Ovary (tissue), 9 donors: ENCODE results near the gene GUCA2A. TPM values are rescaled to one million over a fixed set of nuclear protein-coding genes. Genes with fewer than 3 reads are reported as not detected.

Experiments
- DNase-seq, 5 donors: peaks; one replicate each; pipeline ENCODE4 v3.0.0-alpha.2; 2019 to 2020
- H3K27ac ChIP-seq, 2 donors: fragments of 200-600 bp; one replicate each; pipeline versions ENCODE4 v1.5.1 to v1.8.0; 2019 to 2022
- H3K27me3 ChIP-seq: fragments of 200-600 bp; one replicate; pipeline ENCODE4 v1.8.0; 2022
- H3K36me3 ChIP-seq: fragments of 200-600 bp; sonication (generic); one replicate; pipeline ENCODE4 v1.5.1; 2019
- H3K4me1 ChIP-seq: one replicate; pipeline ENCODE4 v1.8.1; 2013; ENCODE audit warnings: mild to moderate bottlenecking, moderate library complexity; ENCODE audit not compliant: insufficient read depth
- H3K4me3 ChIP-seq: fragments of 200-600 bp; sonication (generic); one replicate; pipeline ENCODE4 v1.5.1; 2017
- H3K9me3 ChIP-seq, 2 donors: fragments of 200-600 bp in 1 of 2; sonication (generic) in 1 of 2; one replicate each; pipeline versions ENCODE4 v1.5.1 to v1.8.1; 2013 to 2019; ENCODE audit warnings: mild to moderate bottlenecking in 1 of 2, moderate library complexity in 1 of 2
- EP300 ChIP-seq: sonication (generic); formaldehyde crosslinking; IDR thresholded peaks from one replicate; pipeline ENCODE4 v1.6.1; 2017; ENCODE audit warnings: antibody characterized with exemption
- POLR2A ChIP-seq: fragments of 450-650 bp; IDR thresholded peaks from one replicate; pipeline ENCODE4 v1.6.1; 2017; ENCODE audit warnings: antibody characterized with exemption, mild to moderate bottlenecking, moderate library complexity
- WGBS, 3 donors: extraction: QIAGEN DNeasy Blood & Tissue Kit in 1 of 3; methylation state at CpG; one replicate each; pipeline versions ENCODE4 v1.1.5 to v1.1.7; 2013 to 2017; 5-methylcytosine and 5-hydroxymethylcytosine counted together
- intact Hi-C, 4 donors: fragments of 100-400 bp; cut with DNase I; formaldehyde crosslinking; loops; one replicate each; pipeline versions ENCODE4 v1.11.0 to v1.15.1; 2022 to 2023
- polyA plus RNA-seq, 2 donors: library from polyadenylated mRNA; stranded (reverse); fragments of 200-250 nt in 1 of 2; fragments of 350-450 nt in 1 of 2; fragmentation: Illumina TruSeq in 1 of 2; extraction: RNeasy Lipid Tissue Mini Kit (QIAGEN cat#74804) in 1 of 2; gene quantifications; one replicate each; pipeline ENCODE4 v1.2.3, GENCODE V29; 2013 to 2014
- total RNA-seq, 7 donors: library from RNA; depleted of rRNA in 2 of 7; stranded (reverse); fragments of >200 nt in 2 of 7; fragmentation: NEBNext Ultra II Directional in 3 of 7; extraction: Animal tissue kit (Norgen Biotek cat#: 25700) in 3 of 7; gene quantifications; one replicate each; pipeline versions ENCODE4 v1.1.0 to v1.2.4, GENCODE V29; 2016 to 2023
- TF ChIP-seq, protein P1 (sequence below), 3 donors: fragments of 450-650 bp in 2 of 3; fragments of 200-600 bp in 1 of 3; IDR thresholded peaks; one replicate each; pipeline versions ENCODE4 v1.5.1 to v1.8.0; 2016 to 2022; ENCODE audit warnings: antibody characterized with exemption in 3 of 3, mild to moderate bottlenecking in 1 of 3
- donor health status: DM: no; HTN: no; CAD: no; lungs with moderate emphysema.
- donor health status: DM: no; HTN: no; CAD: no.
- donor health status: Bipolar disorder and iron deficiency.
- donor health status: DM: yes; HTN: yes; CAD: no.
- donor health status: DM: no; HTN: no; CAD: no.
- donor health status: DM: yes; HTN: yes; CAD: no.

Gene GUCA2A
- total and polyA plus RNA-seq, 9 donors = 7.7 TPM; not detected in 8

DNA sequence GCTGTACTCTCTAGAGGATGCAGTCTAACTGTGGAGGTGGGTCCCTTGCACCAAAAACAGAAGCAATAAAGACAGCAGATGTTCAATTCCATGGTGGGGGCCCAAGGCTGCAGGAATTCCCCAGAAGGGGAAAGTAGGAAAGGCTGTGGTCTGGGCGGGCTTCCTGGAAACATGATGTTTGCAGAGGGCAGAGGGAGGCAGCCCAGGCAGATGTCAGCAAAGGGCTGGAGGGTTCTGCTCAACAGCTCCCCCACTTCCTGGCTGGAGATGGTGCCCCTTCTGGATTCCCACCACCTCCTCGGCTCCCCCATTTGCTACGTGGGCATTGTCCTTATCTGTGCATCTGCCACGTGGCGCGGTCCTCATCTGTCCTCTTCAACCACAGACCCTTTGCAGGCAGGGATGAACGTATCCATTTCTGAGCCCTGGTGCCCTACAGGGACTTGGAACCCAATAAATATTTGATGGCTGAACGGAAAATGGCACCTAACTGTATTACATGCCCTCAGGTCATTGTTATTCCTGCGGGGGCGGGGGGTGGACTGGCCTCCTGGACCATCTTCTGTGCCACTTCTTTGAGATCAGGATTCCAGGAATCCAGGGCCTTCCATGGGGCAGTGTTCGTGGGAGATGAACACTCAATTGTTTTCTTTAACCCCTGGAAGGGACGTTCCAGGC, 19.7 kb downstream of the GUCA2A start:
- intact Hi-C loops = loop anchor here in 1 of 4 donors (10.0 kb wide), 1 partner anchor 930 kb away; no protein-coding TSS in a partner anchor
- WGBS, 3 donors = 63 to 73% (median 69%) methylated on average over 12 of the region's 12 CpGs
- no peaks in the 10 kb centered on the region for H3K27me3 ChIP-seq
- H3K36me3 ChIP-seq = no peaks in the 10 kb centered on the region
- no peak for DNase-seq
- H3K27ac ChIP-seq = no peak overlapping the region
- H3K4me3 ChIP-seq = no peak overlapping the region
- TF ChIP-seq, protein P1, sequence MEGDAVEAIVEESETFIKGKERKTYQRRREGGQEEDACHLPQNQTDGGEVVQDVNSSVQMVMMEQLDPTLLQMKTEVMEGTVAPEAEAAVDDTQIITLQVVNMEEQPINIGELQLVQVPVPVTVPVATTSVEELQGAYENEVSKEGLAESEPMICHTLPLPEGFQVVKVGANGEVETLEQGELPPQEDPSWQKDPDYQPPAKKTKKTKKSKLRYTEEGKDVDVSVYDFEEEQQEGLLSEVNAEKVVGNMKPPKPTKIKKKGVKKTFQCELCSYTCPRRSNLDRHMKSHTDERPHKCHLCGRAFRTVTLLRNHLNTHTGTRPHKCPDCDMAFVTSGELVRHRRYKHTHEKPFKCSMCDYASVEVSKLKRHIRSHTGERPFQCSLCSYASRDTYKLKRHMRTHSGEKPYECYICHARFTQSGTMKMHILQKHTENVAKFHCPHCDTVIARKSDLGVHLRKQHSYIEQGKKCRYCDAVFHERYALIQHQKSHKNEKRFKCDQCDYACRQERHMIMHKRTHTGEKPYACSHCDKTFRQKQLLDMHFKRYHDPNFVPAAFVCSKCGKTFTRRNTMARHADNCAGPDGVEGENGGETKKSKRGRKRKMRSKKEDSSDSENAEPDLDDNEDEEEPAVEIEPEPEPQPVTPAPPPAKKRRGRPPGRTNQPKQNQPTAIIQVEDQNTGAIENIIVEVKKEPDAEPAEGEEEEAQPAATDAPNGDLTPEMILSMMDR (IDR thresholded peaks at IDR 0.05) = no peak
- TF ChIP-seq POLR2A (no peak), EP300 (no peak)
- no peaks in the 10 kb centered on the region for H3K4me1 ChIP-seq
- no peaks in the 10 kb centered on the region for H3K9me3 ChIP-seq

DNA sequence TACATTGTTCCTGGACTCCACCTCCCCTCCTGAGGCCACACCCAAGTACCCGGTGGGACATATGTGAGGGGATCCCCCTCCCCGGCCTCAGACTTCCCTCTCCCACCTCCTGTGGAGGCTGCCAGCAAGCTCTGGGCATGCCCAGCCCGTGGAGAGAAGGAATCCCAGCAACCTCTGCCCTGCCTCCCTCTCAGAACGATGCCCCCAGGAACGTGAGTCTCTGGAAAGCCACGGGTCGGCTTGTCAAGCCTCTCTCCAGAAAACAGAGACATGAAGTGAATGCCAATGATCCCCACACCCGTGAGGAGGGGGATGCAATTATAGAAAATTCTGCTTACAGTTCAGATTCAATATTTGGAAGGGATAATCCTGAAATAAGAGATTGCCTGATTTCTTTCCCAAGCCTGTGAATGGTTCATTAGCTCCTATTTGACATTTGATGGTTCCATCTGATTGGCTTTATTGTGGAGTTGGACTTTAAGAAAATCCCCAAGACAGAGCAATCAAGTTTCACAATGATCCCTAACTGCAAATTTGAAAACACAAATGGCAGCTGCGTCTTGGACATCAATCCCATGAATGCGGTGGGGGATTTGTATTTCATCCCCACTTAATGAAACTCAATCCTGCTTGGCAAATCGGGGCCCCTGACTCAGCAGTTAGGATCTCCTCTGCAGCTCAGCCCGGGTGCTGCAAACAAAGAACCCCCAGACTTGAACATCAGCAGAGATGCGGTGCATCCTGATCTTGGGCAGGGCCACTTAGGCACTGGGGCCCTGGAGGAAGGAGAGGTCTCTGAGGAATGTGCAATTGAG, 20.4 kb downstream of the GUCA2A start:
- no peaks in the 10 kb centered on the region for H3K27me3 ChIP-seq
- TF ChIP-seq, protein P1 (IDR thresholded peaks at IDR 0.05) = no peak
- TF ChIP-seq EP300 (no peak), POLR2A (no peak)
- H3K9me3 ChIP-seq = no peaks in the 10 kb centered on the region
- DNase-seq = no peak
- no peaks in the 10 kb centered on the region for H3K36me3 ChIP-seq
- no peaks in the 10 kb centered on the region for H3K4me1 ChIP-seq
- 47 to 54% (median 47%) methylated on average over 13 of the region's 13 CpGs for WGBS, 3 donors
- no peak overlapping the region for H3K4me3 ChIP-seq
- H3K27ac ChIP-seq = no peak overlapping the region
- intact Hi-C loops = loop anchor here in 1 of 4 donors (10.0 kb wide), 1 partner anchor 931 kb away; no protein-coding TSS in a partner anchor

DNA sequence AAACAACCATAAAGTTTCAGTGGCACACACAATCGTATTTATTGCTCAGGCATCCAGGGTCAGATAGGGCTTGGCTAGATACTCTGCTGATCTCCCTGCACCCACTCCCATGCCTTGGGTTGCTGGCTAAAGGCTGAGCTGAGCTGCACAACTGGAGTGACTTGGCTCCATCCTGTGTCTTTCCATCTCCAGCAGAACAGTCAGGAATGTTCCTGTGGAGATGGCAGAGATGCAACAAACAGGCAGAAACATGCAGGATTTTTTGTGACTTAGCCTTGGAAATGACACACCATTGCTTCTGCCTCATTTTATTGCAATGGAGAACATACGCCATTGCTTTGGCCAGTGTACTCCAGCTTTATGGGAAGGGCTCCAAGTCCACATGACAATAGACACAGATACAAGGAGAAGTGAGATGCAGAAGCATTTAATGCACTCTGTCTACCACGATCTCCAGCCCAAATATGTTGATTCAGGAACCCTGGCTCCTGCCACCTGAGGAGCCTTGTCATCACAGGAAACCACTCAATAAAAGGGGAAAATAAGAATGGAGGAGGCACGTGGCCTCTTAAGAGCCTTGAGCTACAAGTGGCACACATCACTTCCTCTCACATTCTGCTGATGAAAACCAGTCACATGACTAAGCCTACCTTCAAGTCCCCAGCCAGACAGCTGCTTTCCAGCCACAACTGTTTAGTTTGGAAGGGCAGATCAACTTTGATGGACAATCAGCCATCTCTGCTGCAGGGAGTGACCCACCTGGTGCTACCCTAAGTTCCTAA, 21.5 kb downstream of the GUCA2A start:
- Histone ChIP-seq H3K27me3 (no peaks in the 10 kb centered on the region), H3K9me3 (no peaks in the 10 kb centered on the region), H3K4me1 (no peaks in the 10 kb centered on the region), H3K4me3 (no peak overlapping the region), H3K36me3 (no peaks in the 10 kb centered on the region), H3K27ac (no peak overlapping the region)
- TF ChIP-seq POLR2A (no peak), EP300 (no peak)
- TF ChIP-seq, protein P1 (IDR thresholded peaks at IDR 0.05) = no peak
- intact Hi-C loops = loop anchor here in 1 of 4 donors (10.0 kb wide), 1 partner anchor 932 kb away; no protein-coding TSS in a partner anchor
- DNase-seq = no peak
- WGBS, 3 donors = 52 to 63% (median 57%) methylated on average over 4 of the region's 4 CpGs

DNA sequence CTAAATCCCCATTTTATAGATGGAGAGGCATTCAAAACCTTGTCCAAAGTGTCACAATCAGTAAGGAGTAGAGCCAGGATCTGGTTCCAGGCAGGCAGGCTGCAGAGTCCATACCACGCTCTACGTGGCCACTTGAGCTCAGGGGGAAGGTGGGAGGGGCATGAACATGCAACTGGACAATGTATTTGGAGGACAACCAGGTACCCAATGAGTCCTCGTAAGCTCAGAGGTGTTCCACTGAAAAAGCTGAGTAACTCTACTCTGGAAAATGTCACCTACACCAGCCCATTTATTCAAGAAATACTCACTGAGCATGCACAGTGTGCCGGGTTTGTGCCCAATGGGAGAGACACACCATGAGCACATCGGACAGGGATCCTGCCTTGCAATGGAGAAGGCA, 22.6 kb downstream of the GUCA2A start:
- no peak for DNase-seq
- Histone ChIP-seq H3K4me1 (no peaks in the 10 kb centered on the region), H3K9me3 (no peaks in the 10 kb centered on the region), H3K36me3 (no peaks in the 10 kb centered on the region), H3K27me3 (no peaks in the 10 kb centered on the region), H3K4me3 (no peak overlapping the region), H3K27ac (no peak overlapping the region)
- intact Hi-C loops = loop anchor here in 1 of 4 donors (10.0 kb wide), 1 partner anchor 933 kb away; no protein-coding TSS in a partner anchor
- TF ChIP-seq EP300 = no peak
- TF ChIP-seq, protein P1 (IDR thresholded peaks at IDR 0.05) = no peak
- TF ChIP-seq POLR2A = no peak
- WGBS, 3 donors = 75 to 86% (median 77%) methylated on average over 5 of the region's 5 CpGs
